CD4-positive, alpha-beta memory T cell (primary cell): Measurements from ENCODE around the gene DNAJC13. TPM values are rescaled to one million over a fixed set of nuclear protein-coding genes. Genes with fewer than 3 reads are reported as not detected.

Source experiments
- CTCF ChIA-PET: fragments of 350-600 bp; sonication (Branson Sonifier 250); formaldehyde crosslinking; loops from one replicate; lab custom pipeline; 2021; ENCODE audit warnings: inconsistent platforms; ENCODE audit not compliant: partially characterized antibody; lab: Charles Lee
- POLR2A ChIA-PET: fragments of 350-600 bp; sonication (Branson Sonifier 250); formaldehyde crosslinking; loops from one replicate; lab custom pipeline; 2021; ENCODE audit not compliant: partially characterized antibody; lab: Charles Lee
- DNase-seq, 5 donors: peaks; one replicate each; pipeline versions ENCODE4 v3.0.0 to v3.0.0-alpha.2; 2020 to 2022; ENCODE audit warnings: mixed read lengths in 1 of 5
- H3K27ac ChIP-seq: one replicate; pipeline ENCODE4 v1.7.0; 2013; ENCODE audit warnings: low read depth, low read length
- H3K27me3 ChIP-seq: 2 replicates; pipeline ENCODE4 v1.7.0; 2013; ENCODE audit warnings: mild to moderate bottlenecking, low read length, moderate library complexity; ENCODE audit not compliant: insufficient read depth
- H3K36me3 ChIP-seq: 2 replicates; pipeline ENCODE4 v1.7.0; 2013; ENCODE audit warnings: mild to moderate bottlenecking, low read length, moderate library complexity; ENCODE audit not compliant: insufficient read depth
- H3K4me1 ChIP-seq: 2 replicates; pipeline ENCODE4 v1.7.0; 2013; ENCODE audit warnings: mild to moderate bottlenecking, low read length, moderate library complexity; ENCODE audit not compliant: insufficient read depth
- H3K4me3 ChIP-seq, 2 donors: one replicate each; pipeline ENCODE4 v1.7.0; 2013; ENCODE audit warnings: low read length in 2 of 2, mild to moderate bottlenecking in 1 of 2
- H3K9me3 ChIP-seq, 2 donors: one replicate each; pipeline ENCODE4 v1.7.0; 2013; ENCODE audit warnings: low read length in 2 of 2, control low read depth in 1 of 2; ENCODE audit not compliant: control insufficient read depth in 1 of 2
- H3K27ac Mint-ChIP-seq, 7 donors: one replicate each; pipeline ENCODE4 v1.8.0; 2020 to 2021; ENCODE audit warnings: mixed read lengths in 7 of 7, mild to moderate bottlenecking in 6 of 7, inconsistent platforms in 3 of 7, moderate library complexity in 3 of 7
- H3K27me3 Mint-ChIP-seq, 2 donors: one replicate each; pipeline ENCODE4 v1.8.0; 2020 to 2021; ENCODE audit warnings: mixed read lengths in 2 of 2
- H3K36me3 Mint-ChIP-seq, 2 donors: one replicate each; pipeline ENCODE4 v1.8.0; 2020 to 2021; ENCODE audit warnings: mixed read lengths in 2 of 2, inconsistent platforms in 1 of 2, mild to moderate bottlenecking in 1 of 2
- H3K4me1 Mint-ChIP-seq, 4 donors: one replicate each; pipeline ENCODE4 v1.8.0; 2020 to 2021; ENCODE audit warnings: mixed read lengths in 4 of 4, mild to moderate bottlenecking in 1 of 4
- H3K4me3 Mint-ChIP-seq, 8 donors: one replicate each; pipeline ENCODE4 v1.8.0; 2020 to 2021; ENCODE audit warnings: mixed read lengths in 8 of 8, mild to moderate bottlenecking in 7 of 8, moderate library complexity in 6 of 8, inconsistent platforms in 3 of 8
- H3K9me3 Mint-ChIP-seq, 8 donors: one replicate each; pipeline ENCODE4 v1.8.0; 2020 to 2021; ENCODE audit warnings: mixed read lengths in 8 of 8, mild to moderate bottlenecking in 5 of 8, inconsistent platforms in 3 of 8, moderate library complexity in 1 of 8
- intact Hi-C: fragments of 100-400 bp; cut with micrococcal nuclease; formaldehyde crosslinking; loops from one replicate; pipeline ENCODE4 v1.15.1; 2023
- polyA plus RNA-seq, 2 donors: library from polyadenylated mRNA; unstranded; fragments of 300-500 nt; fragmentation: Illumina TruSeq; gene quantifications; one replicate each; pipeline ENCODE4 v1.2.3, GENCODE V29; 2021
- total RNA-seq, 2 experiments: library from RNA; stranded (reverse); gene quantifications; one replicate each; pipeline ENCODE4 v1.2.3, GENCODE V29; 2021

The DNAJC13 gene
- total and polyA plus RNA-seq, 4 experiments from 2014 or later, result 7.4 to 43.5 (median 26.8) TPM

GRCh38 chr3:132556508-132557159 lies 139.3 kb downstream of the DNAJC13 start:
- Mint-ChIP-seq H3K27me3 (no peaks in the 10 kb centered on the region), H3K9me3 (no peaks in the 10 kb centered on the region), H3K4me3 (no peak overlapping the region), H3K36me3 (peaks cover 19 to 23% of the 10 kb centered on the region in 2 donors), H3K27ac (peak overlapping the region in 1 of 7 donors; percentile 83), H3K4me1 (no peaks in the 10 kb centered on the region)
- Histone ChIP-seq H3K36me3 (no peaks in the 10 kb centered on the region), H3K27me3 (no peaks in the 10 kb centered on the region), H3K27ac (no peak overlapping the region), H3K4me3 (no peak overlapping the region), H3K4me1 (no peaks in the 10 kb centered on the region), H3K9me3 (no peaks in the 10 kb centered on the region)
- intact Hi-C loops, result no loop called here
- ChIA-PET POLR2A (no interaction called here), CTCF (no interaction called here)
- no peak for DNase-seq

GRCh38 chr3:132561003-132561402 lies 143.7 kb downstream of the DNAJC13 start:
- ChIA-PET CTCF (no interaction called here), POLR2A (no interaction called here)
- H3K9me3 Mint-ChIP-seq, result no peaks in the 10 kb centered on the region
- Histone ChIP-seq H3K9me3 (no peaks in the 10 kb centered on the region), H3K27me3 (no peaks in the 10 kb centered on the region), H3K27ac (no peak overlapping the region), H3K4me3 (no peak overlapping the region), H3K4me1 (no peaks in the 10 kb centered on the region), H3K36me3 (no peaks in the 10 kb centered on the region)
- no peak overlapping the region for H3K4me3 Mint-ChIP-seq
- H3K36me3 Mint-ChIP-seq, result peaks cover 39 to 54% of the 10 kb centered on the region in 2 donors
- intact Hi-C loops, result no loop called here
- no peak for DNase-seq
- no peak overlapping the region for H3K27ac Mint-ChIP-seq
- H3K4me1 Mint-ChIP-seq, result no peaks in the 10 kb centered on the region
- no peaks in the 10 kb centered on the region for H3K27me3 Mint-ChIP-seq

GRCh38 chr3:132563420-132564069 lies 146.2 kb downstream of the DNAJC13 start:
- intact Hi-C loops, result no loop called here
- Mint-ChIP-seq H3K4me3 (no peak overlapping the region), H3K9me3 (no peaks in the 10 kb centered on the region), H3K4me1 (no peaks in the 10 kb centered on the region), H3K36me3 (peaks cover 31 to 56% of the 10 kb centered on the region in 2 donors), H3K27me3 (no peaks in the 10 kb centered on the region), H3K27ac (no peak overlapping the region)
- Histone ChIP-seq H3K36me3 (no peaks in the 10 kb centered on the region), H3K4me1 (no peaks in the 10 kb centered on the region), H3K27ac (no peak overlapping the region), H3K9me3 (no peaks in the 10 kb centered on the region), H3K27me3 (no peaks in the 10 kb centered on the region), H3K4me3 (no peak overlapping the region)
- ChIA-PET CTCF (no interaction called here), POLR2A (no interaction called here)
- no peak for DNase-seq

- intact Hi-C loops, result no loop called here
- no peak for DNase-seq
- Mint-ChIP-seq H3K4me1 (no peaks in the 10 kb centered on the region), H3K4me3 (no peak overlapping the region), H3K36me3 (peaks cover 28 to 57% of the 10 kb centered on the region in 2 donors), H3K9me3 (no peaks in the 10 kb centered on the region), H3K27me3 (no peaks in the 10 kb centered on the region), H3K27ac (no peak overlapping the region)
- ChIA-PET CTCF (no interaction called here), POLR2A (no interaction called here)
- Histone ChIP-seq H3K4me3 (no peak overlapping the region), H3K4me1 (no peaks in the 10 kb centered on the region), H3K27ac (no peak overlapping the region), H3K9me3 (no peaks in the 10 kb centered on the region), H3K27me3 (no peaks in the 10 kb centered on the region), H3K36me3 (no peaks in the 10 kb centered on the region)
Measured at GRCh38 chr3:132564070-132564465, 146.8 kb downstream of the DNAJC13 start.

- H3K9me3 ChIP-seq, result no peaks in the 10 kb centered on the region
- H3K36me3 Mint-ChIP-seq, result peaks cover 45 to 67% of the 10 kb centered on the region in 2 donors
- H3K4me1 ChIP-seq, result no peaks in the 10 kb centered on the region
- no peak overlapping the region for H3K27ac ChIP-seq
- H3K4me3 ChIP-seq, result no peak overlapping the region
- no peaks in the 10 kb centered on the region for H3K36me3 ChIP-seq
- H3K27ac Mint-ChIP-seq, result no peak overlapping the region
- ChIA-PET POLR2A (no interaction called here), CTCF (no interaction called here)
- no peak overlapping the region for H3K4me3 Mint-ChIP-seq
- intact Hi-C loops, result no loop called here
- no peaks in the 10 kb centered on the region for H3K4me1 Mint-ChIP-seq
- DNase-seq, result no peak
- H3K27me3 ChIP-seq, result no peaks in the 10 kb centered on the region
- no peaks in the 10 kb centered on the region for H3K27me3 Mint-ChIP-seq
- peaks cover 0 to 2% (median 0%) of the 10 kb centered on the region in 8 donors for H3K9me3 Mint-ChIP-seq
Measured at GRCh38 chr3:132568422-132568821, 151.1 kb downstream of the DNAJC13 start.

GRCh38 chr3:132569153-132569552 lies 151.9 kb downstream of the DNAJC13 start:
- peak overlapping the region in 1 of 7 donors; percentile 62 for H3K27ac Mint-ChIP-seq
- H3K36me3 Mint-ChIP-seq, result peaks cover 50 to 69% of the 10 kb centered on the region in 2 donors
- ChIA-PET CTCF (no interaction called here), POLR2A (no interaction called here)
- no peaks in the 10 kb centered on the region for H3K36me3 ChIP-seq
- H3K9me3 Mint-ChIP-seq, result peaks cover 0 to 2% (median 0%) of the 10 kb centered on the region in 8 donors
- H3K4me3 ChIP-seq, result no peak overlapping the region
- no peaks in the 10 kb centered on the region for H3K4me1 ChIP-seq
- no peak overlapping the region for H3K27ac ChIP-seq
- no peaks in the 10 kb centered on the region for H3K27me3 ChIP-seq
- no peak overlapping the region for H3K4me3 Mint-ChIP-seq
- H3K9me3 ChIP-seq, result no peaks in the 10 kb centered on the region
- DNase-seq, result no peak
- intact Hi-C loops, result no loop called here
- H3K27me3 Mint-ChIP-seq, result no peaks in the 10 kb centered on the region
- no peaks in the 10 kb centered on the region for H3K4me1 Mint-ChIP-seq

- intact Hi-C loops, result no loop called here
- Histone ChIP-seq H3K4me1 (no peaks in the 10 kb centered on the region), H3K36me3 (no peaks in the 10 kb centered on the region), H3K27ac (no peak overlapping the region), H3K9me3 (no peaks in the 10 kb centered on the region), H3K4me3 (no peak overlapping the region), H3K27me3 (no peaks in the 10 kb centered on the region)
- H3K9me3 Mint-ChIP-seq, result peaks cover 0 to 2% (median 0%) of the 10 kb centered on the region in 8 donors
- peaks cover 50 to 67% of the 10 kb centered on the region in 2 donors for H3K36me3 Mint-ChIP-seq
- H3K27ac Mint-ChIP-seq, result no peak overlapping the region
- H3K4me1 Mint-ChIP-seq, result no peaks in the 10 kb centered on the region
- POLR2A ChIA-PET, result no interaction called here
- no peaks in the 10 kb centered on the region for H3K27me3 Mint-ChIP-seq
- H3K4me3 Mint-ChIP-seq, result no peak overlapping the region
- no peak for DNase-seq
- CTCF ChIA-PET, result no interaction called here
Measured at GRCh38 chr3:132569580-132569979, 152.3 kb downstream of the DNAJC13 start.
